Heart left ventricle (tissue), 16 donors: Measurements from ENCODE around the gene TM9SF4. TPM values are rescaled to one million over a fixed set of nuclear protein-coding genes. Genes with fewer than 3 reads are reported as not detected.

ENCODE experiments used
- ATAC-seq, 4 donors: fragments of 200-7000 bp; cut with Tn5 transposase; one replicate each; pipeline ENCODE4 v1.9.1; 2020 to 2022; ENCODE audit warnings: moderate library complexity in 4 of 4, mild to moderate bottlenecking in 3 of 4, moderate number of reproducible peaks in 1 of 4
- DNase-seq, 5 donors: peaks; one replicate each; pipeline ENCODE4 v3.0.0-alpha.2; 2020
- H3K27ac ChIP-seq, 12 donors: fragments of 200-600 bp; sonication (generic) in 4 of 12; one replicate each; pipeline versions ENCODE4 v1.5.0 to v1.8.0; 2016 to 2022; ENCODE audit warnings: mild to moderate bottlenecking in 2 of 12
- H3K27me3 ChIP-seq, 9 donors: fragments of 200-600 bp; sonication (generic) in 2 of 9; one replicate each; pipeline versions ENCODE4 v1.5.1 to v1.8.0; 2016 to 2022; ENCODE audit warnings: mild to moderate bottlenecking in 3 of 9
- H3K36me3 ChIP-seq, 9 donors: fragments of 200-600 bp; sonication (generic) in 2 of 9; one replicate each; pipeline versions ENCODE4 v1.5.0 to v1.8.0; 2018 to 2022; ENCODE audit warnings: mild to moderate bottlenecking in 2 of 9
- H3K4me1 ChIP-seq, 12 donors: fragments of 200-600 bp; sonication (generic) in 4 of 12; one replicate each; pipeline versions ENCODE4 v1.5.0 to v1.8.0; 2016 to 2022; ENCODE audit warnings: mild to moderate bottlenecking in 3 of 12
- H3K4me3 ChIP-seq, 12 donors: fragments of 200-600 bp; sonication (generic) in 4 of 12; one replicate each; pipeline versions ENCODE4 v1.5.0 to v1.8.0; 2017 to 2022; ENCODE audit warnings: mild to moderate bottlenecking in 9 of 12, moderate library complexity in 4 of 12
- H3K9me3 ChIP-seq, 12 donors: fragments of 200-600 bp; sonication (generic) in 4 of 12; one replicate each; pipeline versions ENCODE4 v1.5.0 to v1.8.0; 2016 to 2022; ENCODE audit warnings: mild to moderate bottlenecking in 1 of 12
- CTCF ChIP-seq, 12 donors: fragments of 200-600 bp; sonication (generic) in 4 of 12; IDR thresholded peaks; one replicate each; pipeline versions ENCODE4 v1.5.0 to v1.8.0; 2018 to 2022; ENCODE audit warnings: antibody characterized with exemption in 12 of 12, mild to moderate bottlenecking in 5 of 12
- POLR2A ChIP-seq, 2 donors: fragments of 450-650 bp; IDR thresholded peaks; one replicate each; pipeline ENCODE4 v1.6.1; 2017; ENCODE audit warnings: antibody characterized with exemption in 2 of 2, mild to moderate bottlenecking in 2 of 2, moderate library complexity in 2 of 2
- WGBS, 4 donors: extraction: QIAGEN DNeasy Blood & Tissue Kit in 2 of 4; methylation state at CpG; one replicate each; pipeline versions ENCODE4 v1.1.5 to v1.1.7; 2013 to 2018; 5-methylcytosine and 5-hydroxymethylcytosine counted together
- intact Hi-C, 10 donors: fragments of 100-400 bp; cut with DNase I; formaldehyde crosslinking; loops; one replicate each; pipeline versions ENCODE4 v1.11.1 to v1.14.2; 2022
- polyA plus RNA-seq, 2 donors: library from polyadenylated mRNA; stranded (reverse); fragments of 200-250 nt; gene quantifications; one replicate each; pipeline ENCODE4 v1.2.3, GENCODE V29; 2013
- total RNA-seq, 9 donors: library from RNA; depleted of rRNA in 2 of 9; stranded (reverse); fragments of >200 nt in 2 of 9; fragmentation: NEBNext Ultra II Directional in 3 of 9; extraction: Animal tissue kit (Norgen Biotek cat#: 25700) in 3 of 9; gene quantifications; one replicate each; pipeline versions ENCODE4 v1.1.0 to v1.2.4, GENCODE V29; 2016 to 2023
- donor health status: ischemic (EF 13 %, LVEDD 7.1; RV severe dilation, severe dysfunction).
- donor health status: healthy with polysubstance abuse.
- donor health status: DM: no; HTN: yes; CAD: no.
- donor health status: DM: no; HTN: no; CAD: no.
- donor health status: ischemic (EF 25% LVEDD 6.9; RV normal size, moderate dysfunction).
- donor health status: ischemic (EF 25% LVEDD 5.7; RV mildly dilated, moderate dysfunction).
- donor health status: healthy.
- donor health status: DM: yes; HTN: yes; CAD: no.
- donor health status: ischemic (EF 35%, LVEDD 5.7; RV mildly dilated, moderate dysfunction).
- donor health status: nonischemic (EF 11% LVEDD 7.7; RV severe dilation, severe dysfunction).
- donor health status: DM: yes; HTN: yes; CAD: no.
- donor health status: PGD.
- donor health status: ischemic (EF 29% LVEDD 5.4; RV normal size, mild dysfunction).
- donor health status: nonischemic (EF 23%, LVEDD 6.1; RV moderate dilation, normal function).

Gene TM9SF4
- total and polyA plus RNA-seq, 11 donors: 15.7 to 37.9 (median 28.8) TPM

GRCh38 chr20:32138921-32139320 lies 29.4 kb downstream of the TM9SF4 start:
- intact Hi-C loops: loop anchor here in 1 of 10 donors (10.0 kb wide), 1 partner anchor 64 kb away; no protein-coding TSS in a partner anchor
- Histone ChIP-seq H3K4me1 (no peaks in the 10 kb centered on the region), H3K27me3 (no peaks in the 10 kb centered on the region), H3K36me3 (peaks cover 0 to 100% (median 88%) of the 10 kb centered on the region in 9 donors), H3K9me3 (no peaks in the 10 kb centered on the region), H3K27ac (no peak overlapping the region), H3K4me3 (no peak overlapping the region)
- ATAC-seq: no peak
- 96 to 98% (median 97%) methylated on average over 8 of the region's 8 CpGs for WGBS, 4 donors
- no peak for DNase-seq
- no peak for TF ChIP-seq POLR2A (IDR thresholded peaks at IDR 0.05)
- TF ChIP-seq CTCF (IDR thresholded peaks at IDR 0.05): no peak

DNA sequence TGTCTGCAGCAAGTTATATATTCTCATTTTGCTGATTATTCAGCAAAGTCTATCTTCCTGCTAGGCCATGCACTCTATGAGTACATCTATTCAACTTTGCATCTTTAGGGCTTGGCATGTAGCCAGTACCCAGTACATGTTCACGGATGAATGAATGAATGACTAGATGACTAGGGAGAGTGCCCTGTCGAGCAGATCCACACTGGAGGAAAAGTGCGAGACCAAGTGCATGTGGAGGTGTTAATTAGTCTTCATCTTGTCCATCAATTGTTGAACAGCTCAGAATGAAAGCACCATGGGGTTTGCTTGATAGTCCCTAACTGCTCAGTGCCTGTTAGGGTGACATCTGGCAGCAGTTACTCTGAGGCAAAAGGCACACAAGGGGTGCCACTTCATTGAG lies 30.4 kb downstream of the TM9SF4 start:
- TF ChIP-seq POLR2A (IDR thresholded peaks at IDR 0.05) (no peak), CTCF (IDR thresholded peaks at IDR 0.05) (no peak)
- no peak for ATAC-seq
- no peaks in the 10 kb centered on the region for H3K4me1 ChIP-seq
- H3K4me3 ChIP-seq: no peak overlapping the region
- peaks cover 0 to 100% (median 91%) of the 10 kb centered on the region in 9 donors for H3K36me3 ChIP-seq
- intact Hi-C loops: loop anchor here in 1 of 10 donors (10.0 kb wide), 1 partner anchor 65 kb away; no protein-coding TSS in a partner anchor
- 86 to 93% (median 88%) methylated on average over 3 of the region's 3 CpGs for WGBS, 4 donors
- H3K27ac ChIP-seq: no peak overlapping the region
- no peaks in the 10 kb centered on the region for H3K27me3 ChIP-seq
- H3K9me3 ChIP-seq: no peaks in the 10 kb centered on the region
- DNase-seq: no peak

DNA sequence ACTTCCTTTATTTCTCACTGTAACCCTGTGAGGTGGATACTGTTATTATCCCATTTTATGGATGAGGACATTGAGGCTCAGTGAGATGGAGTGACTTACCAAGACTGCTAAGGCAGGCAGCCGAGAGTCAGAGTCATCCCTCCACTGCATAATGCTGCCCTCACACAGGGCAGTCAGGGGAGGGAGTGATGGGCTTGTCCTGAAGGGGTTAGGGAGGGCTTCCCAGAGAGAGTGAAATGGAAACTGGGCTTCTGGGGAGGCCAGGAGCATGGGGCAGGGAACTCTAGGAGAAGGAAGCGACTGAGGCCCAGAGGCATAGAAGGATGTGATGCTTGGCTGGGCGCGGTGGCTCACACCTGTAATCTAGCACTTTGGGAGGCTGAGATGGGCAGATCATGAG lies 31.1 kb downstream of the TM9SF4 start:
- Histone ChIP-seq H3K4me3 (no peak overlapping the region), H3K36me3 (peaks cover 0 to 100% (median 95%) of the 10 kb centered on the region in 9 donors), H3K4me1 (no peaks in the 10 kb centered on the region), H3K27ac (no peak overlapping the region), H3K9me3 (no peaks in the 10 kb centered on the region), H3K27me3 (no peaks in the 10 kb centered on the region)
- intact Hi-C loops: no loop called here
- 75 to 98% (median 86%) methylated on average over 4 of the region's 4 CpGs for WGBS, 4 donors
- DNase-seq (no peak), ATAC-seq (no peak)
- TF ChIP-seq CTCF (IDR thresholded peaks at IDR 0.05) (no peak), POLR2A (IDR thresholded peaks at IDR 0.05) (no peak)

DNA sequence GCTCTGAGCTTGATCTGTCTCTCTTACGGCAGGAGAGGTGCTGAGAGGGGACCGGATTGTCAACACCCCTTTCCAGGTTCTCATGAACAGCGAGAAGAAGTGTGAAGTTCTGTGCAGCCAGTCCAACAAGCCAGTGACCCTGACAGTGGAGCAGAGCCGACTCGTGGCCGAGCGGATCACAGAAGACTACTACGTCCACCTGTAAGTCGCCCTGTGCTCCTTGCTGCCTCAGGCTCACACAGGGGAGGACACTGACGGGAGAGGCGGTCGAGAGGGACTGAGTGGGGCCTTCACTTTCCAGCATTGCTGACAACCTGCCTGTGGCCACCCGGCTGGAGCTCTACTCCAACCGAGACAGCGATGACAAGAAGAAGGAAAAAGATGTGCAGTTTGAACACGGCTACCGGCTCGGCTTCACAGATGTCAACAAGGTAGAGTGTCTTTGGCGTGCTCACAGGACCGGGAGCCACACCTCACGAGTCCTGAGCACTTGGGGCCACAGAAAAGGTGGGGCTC lies 32.0 kb downstream of the TM9SF4 start:
- no peak for ATAC-seq
- no peaks in the 10 kb centered on the region for H3K9me3 ChIP-seq
- H3K4me3 ChIP-seq: no peak overlapping the region
- TF ChIP-seq CTCF (IDR thresholded peaks at IDR 0.05): no peak
- TF ChIP-seq POLR2A (IDR thresholded peaks at IDR 0.05): no peak
- intact Hi-C loops: no loop called here
- no peak overlapping the region for H3K27ac ChIP-seq
- H3K4me1 ChIP-seq: no peaks in the 10 kb centered on the region
- no peak for DNase-seq
- peaks cover 0 to 100% (median 97%) of the 10 kb centered on the region in 9 donors for H3K36me3 ChIP-seq
- H3K27me3 ChIP-seq: no peaks in the 10 kb centered on the region
- WGBS, 4 donors: 88 to 95% (median 91%) methylated on average over 20 to 21 of the region's 21 CpGs
